ENCODE results near the gene MMAA.
"Not testable (repeated sequence)": the region's sequence is repeated elsewhere in the genome, so short reads cannot be mapped to it uniquely, and the experiment has no call there.

The MMAA gene

DNA sequence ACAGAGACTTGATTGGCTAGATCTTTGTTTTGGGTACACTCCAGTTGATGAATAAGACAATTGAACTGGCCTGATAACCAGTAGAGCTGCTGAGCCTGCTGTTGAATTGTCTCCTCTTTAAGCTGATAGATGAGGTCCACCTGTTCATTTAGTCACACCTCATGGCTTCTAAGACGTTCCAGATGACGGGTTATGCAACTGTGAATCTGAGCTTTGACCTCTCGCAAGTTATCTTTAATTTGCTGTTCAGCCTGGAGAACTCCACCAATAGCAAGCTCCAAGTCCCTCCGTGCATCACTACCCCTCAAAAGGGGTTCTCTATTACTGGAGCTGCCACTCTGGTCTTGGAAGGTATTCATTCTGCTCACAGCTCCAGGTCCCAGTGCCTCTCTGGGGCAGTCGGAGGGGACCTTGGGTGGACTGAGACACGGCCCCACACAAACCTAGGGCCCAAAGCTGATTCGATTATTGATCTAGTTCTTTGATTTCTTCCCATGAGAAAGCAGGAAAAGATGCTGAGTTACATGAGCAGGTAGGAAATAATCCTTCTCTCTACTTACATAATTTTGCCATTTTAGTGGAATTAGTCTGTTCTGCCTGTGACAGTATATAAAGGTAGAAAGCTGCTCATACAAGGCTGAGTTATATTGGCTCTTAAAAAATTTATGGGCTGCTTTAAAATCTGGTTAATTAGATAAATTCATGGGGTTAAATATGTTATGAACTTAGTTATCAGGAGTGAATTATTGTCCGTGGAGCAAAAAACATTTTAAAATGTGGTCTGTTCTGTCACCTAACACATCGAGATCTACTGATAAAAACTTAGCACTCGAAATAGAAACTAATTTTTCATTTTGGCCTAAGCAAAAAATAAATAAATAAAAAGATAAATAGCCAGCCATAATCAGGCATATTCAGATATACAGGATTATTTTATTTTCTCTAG, 6.8 kb downstream of the MMAA start:
- peaks cover 0 to 21% (median 5%) of the 10 kb centered on the region in 11 experiments; a peak in 7 of 22 replicates for H3K36me3 ChIP-seq
- no peak for TF ChIP-seq Cebpa-rat (IDR thresholded peaks at IDR 0.05)
- peaks cover 0 to 24% (median under 1%) of the 10 kb centered on the region in 10 experiments; a peak in 10 of 20 replicates for H3K4me1 ChIP-seq
- no peaks in the 10 kb centered on the region for H4K20me1 ChIP-seq
- no peaks in the 10 kb centered on the region for H3K27me3 ChIP-seq
- H3K27ac ChIP-seq, result no peak overlapping the region
- H3K9me3 ChIP-seq (replicated peaks in 1 of 11), result peaks cover 9 to 25% (median 18%) of the 10 kb centered on the region in 11 experiments; a peak in 21 of 22 replicates
- no peak overlapping the region for H3K4me2 ChIP-seq
- no peak overlapping the region for H3K4me3 ChIP-seq
- no peak overlapping the region for H3K9ac ChIP-seq

DNA sequence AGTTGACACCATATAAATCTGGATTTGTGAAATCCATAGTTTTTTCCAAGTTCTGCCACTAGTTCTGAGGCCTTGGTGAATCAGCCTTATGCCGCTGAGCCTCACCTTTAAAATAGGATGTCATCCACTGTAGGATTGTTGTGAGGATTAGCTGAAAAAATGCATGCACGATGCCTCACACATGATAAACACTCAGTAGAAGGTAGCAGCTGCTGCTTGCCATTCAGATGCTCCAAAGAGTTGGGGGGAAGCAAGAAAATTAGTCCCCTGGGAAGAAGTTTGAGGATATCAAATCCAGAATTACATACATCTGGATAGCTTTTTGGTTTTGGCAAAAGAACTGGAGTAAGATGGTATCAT, 7.4 kb downstream of the MMAA start:
- Histone ChIP-seq H4K20me1 (no peaks in the 10 kb centered on the region), H3K27me3 (no peaks in the 10 kb centered on the region), H3K9ac (no peak overlapping the region), H3K36me3 (peaks cover 0 to 21% (median 5%) of the 10 kb centered on the region in 11 experiments; a peak in 7 of 22 replicates), H3K4me1 (peaks cover 0 to 24% (median 0%) of the 10 kb centered on the region in 10 experiments; a peak in 6 of 20 replicates), H3K27ac (no peak overlapping the region), H3K4me2 (no peak overlapping the region), H3K9me3 (replicated peaks in 1 of 11) (peaks cover 7 to 22% (median 15%) of the 10 kb centered on the region in 11 experiments; a peak in 21 of 22 replicates), H3K4me3 (no peak overlapping the region)
- no peak for TF ChIP-seq Cebpa-rat (IDR thresholded peaks at IDR 0.05)

DNA sequence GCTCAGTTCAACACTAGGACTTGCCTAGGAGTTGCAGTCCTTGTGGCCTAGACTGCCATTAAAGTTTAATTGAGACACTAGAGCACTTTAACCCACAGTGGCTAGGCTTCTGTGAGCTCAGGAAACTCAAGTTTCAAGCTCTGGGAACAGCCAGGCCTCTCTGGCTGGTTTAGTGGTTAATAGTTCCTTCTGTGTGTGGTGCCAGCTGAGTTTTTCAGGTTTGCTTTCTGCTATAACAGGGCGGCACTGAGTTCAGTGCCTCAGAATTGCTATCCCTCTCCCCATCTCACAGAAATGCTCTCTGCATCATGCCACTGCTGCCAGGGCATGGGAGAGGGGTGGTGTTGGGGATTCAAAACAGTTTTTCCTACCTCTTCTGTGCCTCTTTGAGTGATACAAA, 15.9 kb downstream of the MMAA start:
- peaks cover 5 to 23% (median 15%) of the 10 kb centered on the region in 11 experiments; a peak in 18 of 22 replicates for H3K36me3 ChIP-seq
- H3K4me1 ChIP-seq, result peaks cover 0 to 13% (median 5%) of the 10 kb centered on the region in 10 experiments; a peak in 5 of 20 replicates
- no peak overlapping the region for H3K9ac ChIP-seq
- no peak overlapping the region; a peak in 1 of 22 replicates for H3K4me2 ChIP-seq
- H4K20me1 ChIP-seq, result no peaks in the 10 kb centered on the region
- no peak overlapping the region for H3K27ac ChIP-seq
- no peak for TF ChIP-seq Cebpa-rat (IDR thresholded peaks at IDR 0.05)
- no peaks in the 10 kb centered on the region for H3K27me3 ChIP-seq
- H3K9me3 ChIP-seq (replicated peaks in 1 of 11), result peaks cover 0 to 3% (median 0%) of the 10 kb centered on the region in 11 experiments; a peak in 2 of 22 replicates
- no peak overlapping the region for H3K4me3 ChIP-seq

DNA sequence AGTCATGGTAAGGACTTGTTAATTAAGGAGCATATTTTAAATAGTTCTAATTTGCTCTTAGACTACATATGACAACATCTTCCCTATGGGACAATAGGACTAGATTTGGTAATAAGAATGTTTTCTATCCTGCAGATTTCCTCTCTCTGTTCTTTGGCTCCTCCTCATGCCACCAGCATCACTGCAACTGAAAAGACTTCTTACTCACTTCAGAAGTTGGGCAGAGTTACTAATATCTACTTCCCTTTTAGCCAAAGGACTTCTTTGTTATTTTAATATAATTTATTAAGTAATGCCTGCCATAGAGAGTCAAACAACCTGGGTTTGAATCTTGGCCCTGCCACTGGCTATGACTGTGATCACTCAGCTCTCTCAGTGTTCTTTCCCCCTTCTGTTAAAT, 16.4 kb downstream of the MMAA start:
- Histone ChIP-seq H3K4me3 (no peak overlapping the region), H4K20me1 (no peaks in the 10 kb centered on the region), H3K9me3 (replicated peaks in 1 of 11) (no peaks in the 10 kb centered on the region; a peak in 1 of 22 replicates), H3K9ac (no peak overlapping the region), H3K27ac (no peak overlapping the region), H3K36me3 (peaks cover 8 to 27% (median 21%) of the 10 kb centered on the region in 11 experiments; a peak in 18 of 22 replicates), H3K4me2 (no peak overlapping the region), H3K4me1 (peaks cover 0 to 13% (median 5%) of the 10 kb centered on the region in 10 experiments; a peak in 5 of 20 replicates), H3K27me3 (no peaks in the 10 kb centered on the region)
- TF ChIP-seq Cebpa-rat (IDR thresholded peaks at IDR 0.05), result no peak

DNA sequence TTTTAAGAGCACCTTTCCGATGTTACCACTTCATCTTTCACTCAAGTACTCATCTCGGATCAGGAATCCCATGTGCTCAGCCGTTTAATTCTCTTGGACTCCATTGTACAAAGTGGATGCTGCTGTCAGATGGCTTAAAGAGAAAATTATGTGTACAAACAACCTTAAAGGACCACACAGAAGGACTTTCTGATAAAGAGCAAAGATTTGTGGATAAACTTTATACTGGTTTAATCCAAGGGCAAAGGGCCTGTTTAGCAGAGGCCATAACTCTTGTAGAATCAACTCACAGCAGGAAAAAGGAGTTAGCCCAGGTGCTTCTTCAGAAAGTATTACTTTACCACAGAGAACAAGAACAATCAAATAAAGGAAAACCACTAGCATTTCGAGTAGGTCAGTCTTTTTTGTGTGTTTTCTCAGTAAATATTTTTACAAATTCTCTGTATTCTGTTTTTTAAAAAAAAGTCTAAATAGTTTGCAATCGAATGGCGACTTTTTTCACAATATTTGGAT, 20.1 kb downstream of the MMAA start:
- Histone ChIP-seq H3K27ac (no peak overlapping the region), H3K36me3 (peaks cover 7 to 40% (median 19%) of the 10 kb centered on the region in 11 experiments; a peak in 18 of 22 replicates)
- TF ChIP-seq Cebpa-rat (IDR thresholded peaks at IDR 0.05), result no peak

DNA sequence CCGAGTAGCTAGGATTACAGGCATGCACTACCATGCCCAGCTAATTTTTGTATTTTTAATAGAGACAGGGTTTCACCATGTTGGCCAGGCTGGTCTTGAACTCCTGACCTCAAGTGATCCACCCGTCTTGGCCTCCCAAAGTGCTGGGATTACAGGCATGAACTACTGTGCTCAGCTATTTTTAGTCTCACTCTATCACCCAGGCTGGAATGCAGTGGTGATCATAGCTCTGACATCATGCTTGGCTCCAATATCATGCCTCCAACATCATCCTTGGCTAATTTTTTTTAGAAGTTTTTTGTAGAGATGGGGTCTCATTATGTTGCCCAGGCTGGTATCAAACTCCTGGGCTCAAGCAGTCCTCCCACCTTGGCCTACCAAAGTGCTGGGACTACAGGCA, 21.1 kb downstream of the MMAA start:
- peaks cover 4 to 39% (median 19%) of the 10 kb centered on the region in 11 experiments; a peak in 17 of 22 replicates for H3K36me3 ChIP-seq
- H3K27ac ChIP-seq; H3K9me3 ChIP-seq (replicated peaks in 1 of 11); H4K20me1 ChIP-seq; H3K4me3 ChIP-seq; H3K4me1 ChIP-seq; H3K4me2 ChIP-seq; H3K9ac ChIP-seq; H3K27me3 ChIP-seq: not testable (repeated sequence)

More for the DNA sequence above, 20.1 kb downstream of the MMAA start:
- Histone ChIP-seq H3K9me3 (replicated peaks in 1 of 11) (no peaks in the 10 kb centered on the region), H3K4me1 (peaks cover 0 to 10% (median 5%) of the 10 kb centered on the region in 10 experiments; a peak in 5 of 20 replicates), H4K20me1 (no peaks in the 10 kb centered on the region), H3K4me3 (no peak overlapping the region), H3K4me2 (no peak overlapping the region), H3K27me3 (no peaks in the 10 kb centered on the region), H3K9ac (no peak overlapping the region)

DNA sequence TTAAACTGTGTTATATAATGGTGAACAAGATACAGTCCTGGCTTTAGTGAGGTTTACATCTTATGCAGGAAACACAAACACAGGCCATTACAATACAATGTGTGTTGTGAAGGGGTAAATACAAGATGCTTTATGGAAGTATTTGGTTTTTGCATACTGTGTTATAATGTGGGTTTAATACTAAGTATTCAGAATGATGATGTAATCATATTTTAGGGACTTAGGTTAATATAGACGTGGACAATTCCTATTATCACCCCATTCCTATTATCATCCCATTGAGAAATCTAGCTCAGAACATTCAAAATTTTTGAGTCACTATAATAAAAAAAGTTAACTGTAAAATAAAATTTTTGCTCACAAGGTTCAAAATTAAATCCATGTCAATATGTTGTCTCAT, 24.1 kb downstream of the MMAA start:
- Histone ChIP-seq H3K9ac (no peak overlapping the region), H4K20me1 (no peaks in the 10 kb centered on the region), H3K4me1 (no peaks in the 10 kb centered on the region), H3K9me3 (replicated peaks in 1 of 11) (no peaks in the 10 kb centered on the region), H3K27me3 (no peaks in the 10 kb centered on the region), H3K4me2 (no peak overlapping the region), H3K4me3 (no peak overlapping the region), H3K27ac (no peak overlapping the region), H3K36me3 (peaks cover 4 to 68% (median 19%) of the 10 kb centered on the region in 11 experiments; a peak in 17 of 22 replicates)
- TF ChIP-seq Cebpa-rat (IDR thresholded peaks at IDR 0.05), result no peak

DNA sequence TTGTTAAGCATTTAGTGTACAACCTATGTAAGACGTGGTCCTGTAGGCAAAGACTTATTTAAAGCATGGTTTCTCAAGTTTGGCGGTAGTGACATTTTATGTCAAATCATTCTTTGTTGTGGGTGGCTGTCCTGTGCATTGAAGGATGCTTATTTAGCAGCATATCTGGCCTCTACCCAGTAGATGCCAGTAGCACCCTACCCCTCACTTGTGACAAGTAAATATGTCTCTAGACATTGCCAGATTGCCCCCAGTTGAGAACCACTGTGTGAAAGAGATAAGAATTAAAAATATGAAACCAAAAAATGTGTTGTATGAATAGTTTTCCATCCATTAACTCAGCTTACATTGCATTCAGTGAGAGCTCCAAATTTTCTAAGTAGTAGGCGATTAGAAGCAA, 25.5 kb downstream of the MMAA start:
- no peaks in the 10 kb centered on the region for H3K4me1 ChIP-seq
- TF ChIP-seq Cebpa-rat (IDR thresholded peaks at IDR 0.05), result no peak
- H3K27me3 ChIP-seq, result no peaks in the 10 kb centered on the region
- no peak overlapping the region for H3K4me3 ChIP-seq
- no peaks in the 10 kb centered on the region for H3K9me3 ChIP-seq (replicated peaks in 1 of 11)
- H3K36me3 ChIP-seq, result peaks cover 3 to 72% (median 26%) of the 10 kb centered on the region in 11 experiments; a peak in 16 of 22 replicates
- no peak overlapping the region for H3K4me2 ChIP-seq
- no peak overlapping the region for H3K9ac ChIP-seq
- no peak overlapping the region for H3K27ac ChIP-seq
- no peaks in the 10 kb centered on the region for H4K20me1 ChIP-seq

DNA sequence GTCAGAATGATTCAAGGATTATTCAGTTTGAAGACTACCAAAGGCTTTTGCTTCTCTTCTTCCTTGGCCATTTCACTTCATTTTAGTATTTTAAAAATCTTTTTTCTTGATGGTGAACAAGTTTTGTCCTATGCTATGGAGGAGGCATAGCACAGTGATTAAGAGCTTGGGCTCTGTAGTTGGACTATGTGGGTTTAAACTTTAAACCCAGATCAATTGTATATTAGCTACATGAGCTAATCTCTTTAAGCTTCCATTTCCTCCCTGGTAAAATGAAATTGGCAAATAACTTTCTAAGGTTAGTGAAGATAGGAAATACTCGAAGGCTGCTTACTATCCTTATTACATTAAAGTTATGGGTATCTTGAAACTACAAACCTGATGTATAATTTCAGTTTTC, 37.0 kb downstream of the MMAA start:
- Histone ChIP-seq H3K4me2 (no peak overlapping the region), H4K20me1 (no peaks in the 10 kb centered on the region), H3K4me3 (no peak overlapping the region), H3K9ac (no peak overlapping the region), H3K9me3 (replicated peaks in 1 of 11) (peaks cover 3 to 22% (median 13%) of the 10 kb centered on the region in 11 experiments; a peak in 14 of 22 replicates), H3K4me1 (no peaks in the 10 kb centered on the region), H3K27me3 (no peaks in the 10 kb centered on the region), H3K27ac (no peak overlapping the region), H3K36me3 (peaks cover 38 to 66% (median 44%) of the 10 kb centered on the region in 11 experiments)
- no peak for TF ChIP-seq Cebpa-rat (IDR thresholded peaks at IDR 0.05)
